Upper lobe of left lung (tissue), 6 donors: ENCODE results near the gene OR2F1. TPM values are rescaled to one million over a fixed set of nuclear protein-coding genes. Genes with fewer than 3 reads are reported as not detected.
A peak's percentile ranks its signal among the peaks of the same experiment; 100 is the strongest.

Source experiments
- ATAC-seq, 2 donors: fragments of 200-7000 bp; cut with Tn5 transposase; one replicate each; pipeline ENCODE4 v1.9.1; 2022; ENCODE audit warnings: mild to moderate bottlenecking in 2 of 2, moderate library complexity in 2 of 2; ENCODE audit not compliant: low FRiP score in 2 of 2
- DNase-seq, 2 donors: peaks; one replicate each; pipeline ENCODE4 v3.0.0-alpha.2; 2019 to 2020
- H3K27ac ChIP-seq, 4 donors: fragments of 200-600 bp; sonication (generic); one replicate each; pipeline ENCODE4 v1.5.1; 2016 to 2019
- H3K27me3 ChIP-seq, 4 donors: fragments of 200-600 bp; sonication (generic); one replicate each; pipeline ENCODE4 v1.5.1; 2017 to 2019
- H3K36me3 ChIP-seq, 4 donors: fragments of 200-600 bp; sonication (generic); one replicate each; pipeline ENCODE4 v1.5.1; 2016 to 2019
- H3K4me1 ChIP-seq, 4 donors: fragments of 200-600 bp; sonication (generic); one replicate each; pipeline ENCODE4 v1.5.1; 2018 to 2019
- H3K4me3 ChIP-seq, 4 donors: fragments of 200-600 bp; sonication (generic); one replicate each; pipeline ENCODE4 v1.5.1; 2017 to 2019; ENCODE audit warnings: mild to moderate bottlenecking in 2 of 4, moderate library complexity in 1 of 4
- H3K9me3 ChIP-seq, 4 donors: fragments of 200-600 bp; sonication (generic); one replicate each; pipeline ENCODE4 v1.5.1; 2018 to 2019
- CTCF ChIP-seq, 6 experiments: fragments of 450-650 bp in 4 of 6; fragments of 200-600 bp in 2 of 6; sonication (generic) in 2 of 6; IDR thresholded peaks; one replicate each; pipeline ENCODE4 v1.5.1; 2016 to 2019; ENCODE audit warnings: antibody characterized with exemption in 6 of 6
- EP300 ChIP-seq, 4 donors: sonication (generic); formaldehyde crosslinking; IDR thresholded peaks; one replicate each; pipeline ENCODE4 v1.5.1; 2017; ENCODE audit warnings: antibody characterized with exemption in 4 of 4, control low read depth in 2 of 4
- POLR2A ChIP-seq, 4 donors: fragments of 450-650 bp; IDR thresholded peaks; one replicate each; pipeline ENCODE4 v1.5.1; 2016 to 2017; ENCODE audit warnings: antibody characterized with exemption in 4 of 4, mild to moderate bottlenecking in 2 of 4
- POLR2AphosphoS5 ChIP-seq, 2 donors: sonication (generic); formaldehyde crosslinking; IDR thresholded peaks; one replicate each; pipeline ENCODE4 v1.5.1; 2017; ENCODE audit warnings: antibody characterized with exemption in 2 of 2
- whole genome bisulfite sequencing, 2 donors: methylation state at CpG; one replicate each; pipeline ENCODE4 v1.1.5; 2017 to 2018; 5-methylcytosine and 5-hydroxymethylcytosine counted together
- total RNA-seq, 6 donors: library from RNA; depleted of rRNA in 4 of 6; stranded (reverse); fragments of >200 nt in 4 of 6; gene quantifications; one replicate each; pipeline versions ENCODE4 v1.1.0 to v1.2.1, GENCODE V29; 2016 to 2021
- donor health status: DM: no; HTN: no; CAD: no; lungs with moderate emphysema.
- donor health status: DM: no; HTN: yes; CAD: no; lungs with severe emphysema.

The OR2F1 gene
- total RNA-seq, 6 donors from 2014 or later, result not detected

- H3K9me3 ChIP-seq, result no peaks in the 10 kb centered on the region
- H3K27me3 ChIP-seq, result no peaks in the 10 kb centered on the region
- H3K4me1 ChIP-seq, result no peaks in the 10 kb centered on the region
- ATAC-seq (peak in 1 of 2 donors; percentile 64), DNase-seq (no peak)
- H3K4me3 ChIP-seq, result no peak overlapping the region
- no peaks in the 10 kb centered on the region for H3K36me3 ChIP-seq
- TF ChIP-seq POLR2AphosphoS5 (IDR thresholded peaks at IDR 0.05) (no peak), POLR2A (IDR thresholded peaks at IDR 0.05) (no peak), EP300 (IDR thresholded peaks at IDR 0.05) (no peak), CTCF (IDR thresholded peaks at IDR 0.05) (no peak)
- 66 to 73% methylated on average over 3 of the region's 3 CpGs for WGBS, 2 donors
- H3K27ac ChIP-seq, result no peak overlapping the region
These were observed 44.8 kb upstream of the OR2F1 start for GRCh38 chr7:143909863-143910262.

DNA sequence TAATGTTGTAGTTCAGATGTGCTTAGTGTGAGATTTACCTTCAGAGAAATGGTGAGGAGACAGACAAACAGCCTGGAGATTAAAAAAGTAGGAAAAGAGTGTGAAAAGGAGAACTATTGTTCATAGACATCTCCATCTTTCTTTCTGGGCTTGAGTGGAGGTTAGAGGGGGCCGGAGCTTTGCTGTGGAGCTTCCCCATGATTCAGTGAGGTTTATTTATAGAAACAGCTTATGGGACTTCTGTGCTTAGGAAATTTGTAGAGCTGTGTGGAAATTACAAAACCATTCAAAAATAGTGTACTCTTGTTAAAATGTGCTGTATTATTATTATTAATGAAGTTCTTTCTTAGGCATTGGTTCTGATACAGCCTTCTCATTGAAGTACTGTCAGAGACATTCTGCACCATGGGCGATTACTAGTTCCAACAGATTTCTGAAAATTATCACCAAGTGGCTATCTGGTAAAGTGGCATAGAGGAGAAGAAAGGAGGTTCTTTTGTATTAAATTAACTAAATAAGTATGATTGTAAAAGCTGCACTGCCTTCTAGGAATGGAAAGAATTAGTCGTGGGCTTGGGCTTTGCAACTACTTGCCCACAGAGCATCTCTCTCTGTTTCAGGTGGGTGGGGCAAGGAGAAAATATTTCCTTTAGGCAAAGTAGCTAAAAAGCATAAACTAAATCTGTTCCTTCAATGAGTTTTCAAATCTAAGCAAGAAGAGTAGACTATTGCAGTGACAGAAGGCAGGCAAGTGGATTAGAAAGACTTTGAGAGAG, 44.0 kb upstream of the OR2F1 start:
- Histone ChIP-seq H3K27me3 (no peaks in the 10 kb centered on the region), H3K27ac (no peak overlapping the region), H3K36me3 (no peaks in the 10 kb centered on the region), H3K4me3 (no peak overlapping the region), H3K4me1 (no peaks in the 10 kb centered on the region), H3K9me3 (no peaks in the 10 kb centered on the region)
- WGBS, 2 donors, result 75 to 78% methylated on average over 3 of the region's 3 CpGs
- TF ChIP-seq CTCF (IDR thresholded peaks at IDR 0.05) (no peak), EP300 (IDR thresholded peaks at IDR 0.05) (no peak), POLR2AphosphoS5 (IDR thresholded peaks at IDR 0.05) (no peak), POLR2A (IDR thresholded peaks at IDR 0.05) (no peak)
- no peak for DNase-seq
- no peak for ATAC-seq

- 80 to 87% methylated on average over 3 of the region's 3 CpGs for WGBS, 2 donors
- no peak for DNase-seq
- Histone ChIP-seq H3K27ac (no peak overlapping the region), H3K9me3 (no peaks in the 10 kb centered on the region), H3K4me3 (no peak overlapping the region), H3K36me3 (no peaks in the 10 kb centered on the region), H3K27me3 (no peaks in the 10 kb centered on the region), H3K4me1 (no peaks in the 10 kb centered on the region)
- ATAC-seq, result no peak
- TF ChIP-seq EP300 (IDR thresholded peaks at IDR 0.05), result no peak
- TF ChIP-seq POLR2A (IDR thresholded peaks at IDR 0.05), result no peak
- TF ChIP-seq CTCF (IDR thresholded peaks at IDR 0.05), result no peak
- TF ChIP-seq POLR2AphosphoS5 (IDR thresholded peaks at IDR 0.05), result no peak
These were observed 40.6 kb upstream of the OR2F1 start for GRCh38 chr7:143913945-143914615.

GRCh38 chr7:143914938-143915652, 39.5 kb upstream of the OR2F1 start:
- no peak for TF ChIP-seq EP300 (IDR thresholded peaks at IDR 0.05)
- no peak for TF ChIP-seq POLR2AphosphoS5 (IDR thresholded peaks at IDR 0.05)
- TF ChIP-seq POLR2A (IDR thresholded peaks at IDR 0.05), result no peak
- TF ChIP-seq CTCF (IDR thresholded peaks at IDR 0.05), result no peak
- H3K4me1 ChIP-seq, result no peaks in the 10 kb centered on the region
- H3K27me3 ChIP-seq, result no peaks in the 10 kb centered on the region
- H3K27ac ChIP-seq, result no peak overlapping the region
- ATAC-seq (no peak), DNase-seq (no peak)
- no peaks in the 10 kb centered on the region for H3K36me3 ChIP-seq
- no peaks in the 10 kb centered on the region for H3K9me3 ChIP-seq
- no peak overlapping the region for H3K4me3 ChIP-seq
- WGBS, 2 donors, result 53 to 58% methylated on average over 7 of the region's 7 CpGs
